ENCODE measurements around the gene GMDS.

GRCh38 chr6:1580109-1580508 lies 665.3 kb downstream of the GMDS start:
- TF ChIP-seq EZH2 (IDR thresholded peaks at IDR 0.05; ENCODE audit: low read length, missing control alignments), result no peak
- TF ChIP-seq CTCF (conservative IDR thresholded peaks at IDR 0.05 in 1 of 2, IDR thresholded peaks at IDR 0.05 in 1 of 2; ENCODE audit: low read depth in 1 of 2, low read length in 2 of 2), result no peak

All from fibroblast of lung (primary cell).